H1 (cell line): ENCODE data around the gene QPCT. TPM values are rescaled to one million over a fixed set of nuclear protein-coding genes. Genes with fewer than 3 reads are reported as not detected.

Source experiments
- CTCF ChIA-PET: fragments of 300-600 bp; sonication (Branson Sonifier 250); formaldehyde crosslinking; loops from one replicate; lab custom pipeline; 2021; ENCODE audit not compliant: partially characterized antibody; lab: Charles Lee
- POLR2A ChIA-PET: fragments of 300-600 bp; sonication (Branson Sonifier 250); formaldehyde crosslinking; loops from one replicate; lab custom pipeline; 2021; ENCODE audit warnings: inconsistent platforms; ENCODE audit not compliant: partially characterized antibody; lab: Charles Lee
- DNase-seq, 2 experiments: peaks; one replicate each; pipeline versions ENCODE4 v3.0.0 to v3.0.0-alpha.2; 2010 to 2022; ENCODE audit warnings: low spot score in 2 of 2, low read depth in 1 of 2, mixed read lengths in 1 of 2
- FAIRE-seq: peaks from 2 replicates; lab custom pipeline; 2011; peaks lifted over from hg19 to GRCh38; lab: Jason Lieb, UNC
- H2AFZ ChIP-seq: 2 replicates; pipeline ENCODE4 v1.8.1; 2012; ENCODE audit warnings: low read length, inconsistent platforms
- H2AK5ac ChIP-seq: 2 replicates; pipeline ENCODE4 v1.6.1; 2013; ENCODE audit warnings: low read depth, low read length
- H2BK120ac ChIP-seq: replicated peaks from 2 replicates; pipeline ENCODE3; 2013; ENCODE audit warnings: low read depth, low read length, inconsistent platforms
- H2BK12ac ChIP-seq: 2 replicates; pipeline ENCODE4 v1.6.1; 2013; ENCODE audit warnings: low read depth, low read length
- H2BK15ac ChIP-seq: 2 replicates; pipeline ENCODE4 v1.6.1; 2013; ENCODE audit warnings: low read length
- H2BK20ac ChIP-seq: 2 replicates; pipeline ENCODE4 v1.6.1; 2013; ENCODE audit warnings: low read length
- H2BK5ac ChIP-seq: 2 replicates; pipeline ENCODE4 v1.6.1; 2013; ENCODE audit warnings: low read depth, low read length
- H3K14ac ChIP-seq: 2 replicates; pipeline ENCODE4 v1.6.1; 2013; ENCODE audit warnings: inconsistent platforms; ENCODE audit not compliant: insufficient read length
- H3K18ac ChIP-seq: 2 replicates; pipeline ENCODE4 v1.6.1; 2013; ENCODE audit warnings: low read length; ENCODE audit errors: extremely low read depth
- H3K23ac ChIP-seq: 2 replicates; pipeline ENCODE4 v1.6.1; 2013; ENCODE audit warnings: inconsistent platforms; ENCODE audit not compliant: insufficient read length
- H3K23me2 ChIP-seq: 2 replicates; pipeline ENCODE4 v1.6.1; 2013; ENCODE audit warnings: low read depth, low read length
- H3K27ac ChIP-seq: 2 replicates; pipeline ENCODE4 v1.6.1; 2011; ENCODE audit warnings: low read depth, low read length, inconsistent platforms
- H3K27me3 ChIP-seq, 4 experiments: replicated peaks in 1 of 4; 1 replicate in 1 of 4; 2 replicates in 3 of 4; pipeline versions ENCODE4 v1.6.1 to v1.8.1; 2011 to 2013; ENCODE audit warnings: low read length in 3 of 4, mild to moderate bottlenecking in 3 of 4, inconsistent platforms in 2 of 4, mixed read lengths in 2 of 4, moderate library complexity in 1 of 4; ENCODE audit not compliant: control insufficient read depth in 3 of 4, insufficient read depth in 3 of 4; ENCODE audit errors: extremely low read depth in 1 of 4
- H3K36me3 ChIP-seq, 4 experiments: 2 replicates each; pipeline versions ENCODE4 v1.6.1 to v1.8.1; 2011 to 2013; ENCODE audit warnings: mild to moderate bottlenecking in 4 of 4, low read length in 3 of 4, moderate library complexity in 2 of 4, control low read depth in 1 of 4, inconsistent platforms in 1 of 4; ENCODE audit not compliant: insufficient read depth in 4 of 4, control insufficient read depth in 2 of 4
- H3K4ac ChIP-seq: replicated peaks from 2 replicates; pipeline ENCODE3; 2013; ENCODE audit warnings: low read length, low read depth, mixed read lengths, inconsistent platforms; ENCODE audit not compliant: insufficient read length
- H3K4me1 ChIP-seq, 4 experiments: replicated peaks in 1 of 4; 1 replicate in 1 of 4; 2 replicates in 3 of 4; pipeline versions ENCODE4 v1.6.1 to v1.8.1; 2011 to 2013; ENCODE audit warnings: low read length in 3 of 4, inconsistent platforms in 2 of 4, mixed read lengths in 1 of 4; ENCODE audit not compliant: insufficient read depth in 4 of 4, control insufficient read depth in 3 of 4
- H3K4me2 ChIP-seq, 2 experiments: 2 replicates each; pipeline versions ENCODE4 v1.6.1 to v1.8.1; 2011 to 2013; ENCODE audit warnings: low read depth in 2 of 2, low read length in 2 of 2, control low read depth in 1 of 2, inconsistent platforms in 1 of 2, mild to moderate bottlenecking in 1 of 2; ENCODE audit not compliant: insufficient read depth in 1 of 2
- H3K4me3 ChIP-seq, 4 experiments: fragments of 200-600, 300-600 bp in 1 of 4; sonication (generic), shearing (Covaris generic), sonication (Bioruptor Twin) in 1 of 4; 2 replicates each; pipeline versions ENCODE4 v1.5.1 to v1.8.1; 2011 to 2016; ENCODE audit warnings: low read length in 4 of 4, low read depth in 3 of 4, control low read depth in 2 of 4, inconsistent platforms in 2 of 4, mild to moderate bottlenecking in 2 of 4, mixed read lengths in 1 of 4, moderate library complexity in 1 of 4; ENCODE audit not compliant: insufficient read depth in 2 of 4; ENCODE audit errors: extremely low read depth in 1 of 4
- H3K56ac ChIP-seq: replicated peaks from 2 replicates; pipeline ENCODE3; 2013; ENCODE audit warnings: low read depth, mild to moderate bottlenecking, mixed read lengths, low read length, inconsistent platforms; ENCODE audit not compliant: insufficient read length
- H3K79me1 ChIP-seq: 2 replicates; pipeline ENCODE4 v1.6.1; 2013; ENCODE audit warnings: low read depth, low read length, control low read depth
- H3K79me2 ChIP-seq, 2 experiments: 2 replicates each; pipeline versions ENCODE4 v1.6.1 to v1.8.1; 2012 to 2013; ENCODE audit warnings: low read length in 2 of 2, mild to moderate bottlenecking in 2 of 2, inconsistent platforms in 1 of 2; ENCODE audit not compliant: insufficient read depth in 2 of 2, control insufficient read depth in 1 of 2
- H3K9ac ChIP-seq, 4 experiments: replicated peaks in 1 of 4; 1 replicate in 1 of 4; 2 replicates in 3 of 4; pipeline versions ENCODE4 v1.6.1 to v1.8.1; 2011 to 2013; ENCODE audit warnings: low read depth in 3 of 4, low read length in 3 of 4, control low read depth in 2 of 4, mild to moderate bottlenecking in 2 of 4, moderate library complexity in 2 of 4, inconsistent platforms in 1 of 4; ENCODE audit errors: extremely low read depth in 1 of 4
- H3K9me3 ChIP-seq, 2 experiments: 2 replicates each; pipeline versions ENCODE4 v1.6.1 to v1.8.1; 2012 to 2013; ENCODE audit warnings: mild to moderate bottlenecking in 2 of 2, moderate library complexity in 2 of 2, control low read depth in 1 of 2, inconsistent platforms in 1 of 2, low read depth in 1 of 2, low read length in 1 of 2, mixed read lengths in 1 of 2; ENCODE audit not compliant: insufficient read depth in 2 of 2
- H4K20me1 ChIP-seq, 2 experiments: replicated peaks in 1 of 2; 2 replicates each; pipeline versions ENCODE3 to v1.8.1; 2011 to 2013; ENCODE audit warnings: inconsistent platforms in 2 of 2, low read length in 2 of 2, mild to moderate bottlenecking in 1 of 2; ENCODE audit not compliant: insufficient read depth in 2 of 2, control insufficient read depth in 1 of 2
- H4K5ac ChIP-seq: 2 replicates; pipeline ENCODE4 v1.6.1; 2013; ENCODE audit warnings: low read length, low read depth, mixed read lengths, inconsistent platforms; ENCODE audit not compliant: insufficient read length
- H4K8ac ChIP-seq: 2 replicates; pipeline ENCODE4 v1.8.0; 2013; ENCODE audit warnings: mild to moderate bottlenecking, moderate library complexity, low read length, inconsistent platforms; ENCODE audit not compliant: insufficient read depth; ENCODE audit errors: extremely low read depth
- H4K91ac ChIP-seq: replicated peaks from 2 replicates; pipeline ENCODE3; 2013; ENCODE audit warnings: low read length, mixed read lengths, inconsistent platforms; ENCODE audit not compliant: insufficient read length
- ATF2 ChIP-seq: IDR thresholded peaks from 2 replicates; pipeline ENCODE4 v1.6.1; 2012; ENCODE audit warnings: low read length, inconsistent platforms
- BACH1 ChIP-seq: IDR thresholded peaks from 2 replicates; pipeline ENCODE4 v1.6.1; 2012; ENCODE audit warnings: low read length, improper control_type of control experiment
- BCL11A ChIP-seq, 2 experiments: IDR thresholded peaks; one replicate each; pipeline ENCODE4 v1.6.1; 2011; ENCODE audit warnings: low read depth in 2 of 2, low read length in 2 of 2, mild to moderate bottlenecking in 2 of 2
- CREB1 ChIP-seq: IDR thresholded peaks from 2 replicates; pipeline ENCODE4 v1.6.1; 2012; ENCODE audit warnings: inconsistent platforms
- EP300 ChIP-seq, 2 experiments: IDR thresholded peaks; 1 replicate in 1 of 2; 2 replicates in 1 of 2; pipeline ENCODE4 v1.6.1; 2011 to 2012; ENCODE audit warnings: low read depth in 2 of 2, low read length in 2 of 2, mild to moderate bottlenecking in 2 of 2, borderline replicate concordance in 1 of 2, inconsistent platforms in 1 of 2, moderate library complexity in 1 of 2
- FOSL1 ChIP-seq: IDR thresholded peaks from 2 replicates; pipeline ENCODE4 v1.6.1; 2011; ENCODE audit warnings: mild to moderate bottlenecking, low read depth, low read length, moderate library complexity; ENCODE audit not compliant: insufficient read depth
- GTF2F1 ChIP-seq: IDR thresholded peaks from 2 replicates; pipeline ENCODE4 v1.6.1; 2012; ENCODE audit warnings: low read depth, low read length, improper control_type of control experiment, borderline replicate concordance
- RAD21 ChIP-seq, 2 experiments: IDR thresholded peaks in 1 of 2; conservative IDR thresholded peaks in 1 of 2; 2 replicates each; pipeline ENCODE4 v1.6.1; 2011; ENCODE audit warnings: low read depth in 2 of 2, low read length in 2 of 2, improper control_type of control experiment in 1 of 2, inconsistent platforms in 1 of 2, mild to moderate bottlenecking in 1 of 2, moderate library complexity in 1 of 2
- RFX5 ChIP-seq: IDR thresholded peaks from 2 replicates; pipeline ENCODE4 v1.6.1; 2011; ENCODE audit warnings: low read depth, low read length, improper control_type of control experiment, borderline replicate concordance
- SP1 ChIP-seq: IDR thresholded peaks from 2 replicates; pipeline ENCODE4 v1.6.1; 2011; ENCODE audit warnings: low read depth, low read length
- ZNF274 ChIP-seq: IDR thresholded peaks from 2 replicates; pipeline ENCODE4 v1.7.0; 2012; ENCODE audit warnings: low read length, borderline replicate concordance; ENCODE audit errors: extremely low read depth
- WGBS, 2 experiments: shearing (Covaris generic) in 1 of 2; methylation state at CpG; one replicate each; pipeline versions ENCODE4 v1.1.6 to v1.1.7; 2013 to 2015; ENCODE audit warnings: low lambda C conversion rate in 2 of 2, mixed read lengths in 2 of 2, inconsistent platforms in 1 of 2, low coverage in 1 of 2, missing lambda C conversion rate in 1 of 2; ENCODE audit not compliant: insufficient replicate concordance in 2 of 2, insufficient coverage in 1 of 2, insufficient read length in 1 of 2; ENCODE audit errors: extremely low coverage in 1 of 2, missing lambda C conversion rate in 1 of 2; 5-methylcytosine and 5-hydroxymethylcytosine counted together
- polyA plus RNA-seq, 7 experiments: library from polyadenylated mRNA; depleted of rRNA in 3 of 7; stranded (reverse) in 5 of 7; unstranded in 2 of 7; fragments of >200 nt in 5 of 7; fragments of 200-250 nt in 2 of 7; gene quantifications; 1 replicate in 5 of 7; 2 replicates in 1 of 7; 4 replicates in 1 of 7; pipeline versions ENCODE4 v1.2.1 to v1.2.3, GENCODE V29; 2011 to 2013; ENCODE audit warnings: missing spikeins in 2 of 7, mixed read lengths in 2 of 7
- total RNA-seq: library from RNA; stranded (reverse); fragmentation: NEBNext Ultra II Directional; extraction: Animal tissue kit (Norgen Biotek cat#: 25700); gene quantifications from 2 replicates; pipeline ENCODE4 v1.2.1, GENCODE V29; 2021

The QPCT gene
- total and polyA plus RNA-seq, 2 of the 8 experiments (the other 6 are each of a cell fraction or from before 2014, with no cell fraction given), result 4.0 to 4.3 TPM

- DNase-seq, result no peak
- FAIRE-seq, result no peak
- CTCF ChIA-PET, result interaction anchor here (0.9 kb wide), 1 partner anchor 9 kb away, joined by 4 read pairs; no protein-coding TSS in a partner anchor
Observed at GRCh38 chr2:37357530-37357929, 13.1 kb downstream of the QPCT start.

More at GRCh38 chr2:37357530-37357929, 13.1 kb downstream of the QPCT start:
- Histone ChIP-seq H4K5ac (no peak overlapping the region), H3K79me2 (no peaks in the 10 kb centered on the region), H4K20me1 (no peaks in the 10 kb centered on the region), H3K18ac (no peak overlapping the region), H2BK15ac (no peak overlapping the region), H3K23ac (no peak overlapping the region), H3K9me3 (no peaks in the 10 kb centered on the region), H3K56ac (no peak overlapping the region), H2BK20ac (no peak overlapping the region), H3K36me3 (no peaks in the 10 kb centered on the region), H3K4me2 (no peak overlapping the region), H3K27me3 (no peaks in the 10 kb centered on the region), H4K91ac (no peak overlapping the region), H4K8ac (no peak overlapping the region), H2BK5ac (no peak overlapping the region), H3K23me2 (no peaks in the 10 kb centered on the region), H3K14ac (no peak overlapping the region), H2AK5ac (no peak overlapping the region), H3K79me1 (no peaks in the 10 kb centered on the region), H2BK120ac (no peak overlapping the region), H3K4ac (no peak overlapping the region), H2AFZ (no peak overlapping the region)
- WGBS, 2 experiments, result 84% methylated on average over 4 of the region's 4 CpGs; no CpG with 5 or more reads in 1 of the 2 experiments
- POLR2A ChIA-PET, result no interaction called here
- TF ChIP-seq SP1 (no peak), EP300 (IDR thresholded peaks at IDR 0.05; ENCODE audit: borderline replicate concordance in 1 of 2, low read depth in 2 of 2, low read length in 2 of 2) (no peak), ZNF274 (no peak), RFX5 (no peak), BCL11A (IDR thresholded peaks at IDR 0.05; ENCODE audit: low read depth in 2 of 2, low read length in 2 of 2) (no peak), RAD21 (IDR thresholded peaks at IDR 0.05 in 1 of 2, conservative IDR thresholded peaks at IDR 0.05 in 1 of 2; ENCODE audit: low read depth in 2 of 2, low read length in 2 of 2) (no peak), FOSL1 (no peak), BACH1 (no peak), GTF2F1 (no peak), CREB1 (no peak), ATF2 (no peak)
- TF ChIP-seq, all 59 proteins: peak for 0
- no peak overlapping the region for H3K9ac ChIP-seq
- H3K4me3 ChIP-seq, result no peak overlapping the region
- no peaks in the 10 kb centered on the region for H3K4me1 ChIP-seq
- no peak overlapping the region for H2BK12ac ChIP-seq
- no peak overlapping the region for H3K27ac ChIP-seq
